Loucy (cell line): Measurements from ENCODE around the gene NDUFA3.

Experiments used
- EZH2phosphoT487 ChIP-seq: fragments of 200-600 bp; IDR thresholded peaks from 2 replicates; pipeline ENCODE4 v1.6.1; 2018; ENCODE audit warnings: antibody characterized with exemption, mild to moderate bottlenecking, moderate library complexity, borderline replicate concordance
- TF ChIP-seq, protein P1 (sequence below): fragments of 200-600 bp; sonication (generic); conservative IDR thresholded peaks from 2 replicates; pipeline ENCODE4 v1.5.1; 2014; ENCODE audit warnings: mild to moderate bottlenecking, antibody characterized with exemption, low read length

DNA sequence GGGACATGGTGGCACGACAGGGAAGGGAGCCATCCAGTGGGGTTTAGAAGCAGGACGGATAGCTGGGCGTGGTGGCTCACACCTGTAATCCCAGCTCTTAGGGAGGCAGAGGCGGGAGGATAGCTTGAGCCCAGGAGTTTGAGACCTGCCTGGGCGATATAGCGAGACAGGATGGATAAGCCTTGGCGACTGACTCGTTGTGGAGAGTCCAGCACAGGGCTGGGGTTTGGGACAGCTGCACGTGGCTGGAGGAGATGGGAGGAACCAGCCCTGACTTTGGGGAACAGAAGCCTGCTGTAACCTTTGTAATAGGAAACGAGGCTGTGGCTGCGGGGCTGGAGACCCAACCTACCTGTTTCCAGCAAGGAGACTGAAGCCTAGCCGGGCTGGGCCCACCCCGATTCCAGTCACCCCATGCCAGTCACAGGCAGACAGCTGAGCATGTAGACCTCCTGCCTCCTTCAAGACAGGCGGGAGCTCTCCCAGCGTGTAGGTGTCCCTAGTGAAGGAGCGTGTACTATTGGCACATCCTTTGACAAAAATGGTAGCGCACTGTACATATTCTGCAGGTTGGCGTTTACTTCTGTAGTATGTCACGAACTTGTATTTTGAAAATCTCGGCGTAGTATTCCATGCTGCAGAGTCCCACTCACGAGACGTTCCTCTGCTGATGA, 48.8 kb downstream of the NDUFA3 start:
- TF ChIP-seq, protein P1, sequence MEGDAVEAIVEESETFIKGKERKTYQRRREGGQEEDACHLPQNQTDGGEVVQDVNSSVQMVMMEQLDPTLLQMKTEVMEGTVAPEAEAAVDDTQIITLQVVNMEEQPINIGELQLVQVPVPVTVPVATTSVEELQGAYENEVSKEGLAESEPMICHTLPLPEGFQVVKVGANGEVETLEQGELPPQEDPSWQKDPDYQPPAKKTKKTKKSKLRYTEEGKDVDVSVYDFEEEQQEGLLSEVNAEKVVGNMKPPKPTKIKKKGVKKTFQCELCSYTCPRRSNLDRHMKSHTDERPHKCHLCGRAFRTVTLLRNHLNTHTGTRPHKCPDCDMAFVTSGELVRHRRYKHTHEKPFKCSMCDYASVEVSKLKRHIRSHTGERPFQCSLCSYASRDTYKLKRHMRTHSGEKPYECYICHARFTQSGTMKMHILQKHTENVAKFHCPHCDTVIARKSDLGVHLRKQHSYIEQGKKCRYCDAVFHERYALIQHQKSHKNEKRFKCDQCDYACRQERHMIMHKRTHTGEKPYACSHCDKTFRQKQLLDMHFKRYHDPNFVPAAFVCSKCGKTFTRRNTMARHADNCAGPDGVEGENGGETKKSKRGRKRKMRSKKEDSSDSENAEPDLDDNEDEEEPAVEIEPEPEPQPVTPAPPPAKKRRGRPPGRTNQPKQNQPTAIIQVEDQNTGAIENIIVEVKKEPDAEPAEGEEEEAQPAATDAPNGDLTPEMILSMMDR = no peak
- TF ChIP-seq EZH2phosphoT487 = no peak
